CD14-positive monocyte (primary cell): ENCODE data around the gene IFI27L2. TPM values are rescaled to one million over a fixed set of nuclear protein-coding genes. Genes with fewer than 3 reads are reported as not detected.
A peak's percentile ranks its signal among the peaks of the same experiment; 100 is the strongest.

Experiments
- DNase-seq, 3 donors: peaks; one replicate each; pipeline ENCODE4 v3.0.0-alpha.2; 2011 to 2022
- H2AFZ ChIP-seq: 2 replicates; pipeline ENCODE4 v1.6.0; 2012; ENCODE audit warnings: mild to moderate bottlenecking, low read depth, low read length, inconsistent platforms; ENCODE audit not compliant: insufficient read depth, poor library complexity, severe bottlenecking
- H3K27ac ChIP-seq, 2 donors: 1 replicate in 1 of 2; 2 replicates in 1 of 2; pipeline ENCODE4 v1.5.1; 2012 to 2013; ENCODE audit warnings: low read length in 2 of 2, control low read depth in 1 of 2, inconsistent platforms in 1 of 2, low read depth in 1 of 2, mild to moderate bottlenecking in 1 of 2
- H3K27me3 ChIP-seq, 2 donors: one replicate each; pipeline versions ENCODE4 v1.6.0 to v1.6.1; 2011 to 2013; ENCODE audit warnings: low read length in 2 of 2; ENCODE audit not compliant: control insufficient read depth in 2 of 2, insufficient read depth in 2 of 2
- H3K36me3 ChIP-seq, 2 donors: replicated peaks in 1 of 2; 1 replicate in 1 of 2; 2 replicates in 1 of 2; pipeline versions ENCODE4 v1.5.1 to v1.6.1; 2012 to 2013; ENCODE audit warnings: low read length in 2 of 2, control low read depth in 1 of 2, inconsistent platforms in 1 of 2, mild to moderate bottlenecking in 1 of 2; ENCODE audit not compliant: insufficient read depth in 2 of 2, control insufficient read depth in 1 of 2
- H3K4me1 ChIP-seq, 2 donors: 1 replicate in 1 of 2; 2 replicates in 1 of 2; pipeline versions ENCODE4 v1.5.1 to v1.6.1; 2012 to 2013; ENCODE audit warnings: low read length in 2 of 2, control low read depth in 1 of 2, inconsistent platforms in 1 of 2, mild to moderate bottlenecking in 1 of 2, moderate library complexity in 1 of 2; ENCODE audit not compliant: insufficient read depth in 2 of 2, control insufficient read depth in 1 of 2
- H3K4me2 ChIP-seq: replicated peaks from 2 replicates; pipeline ENCODE3; 2012; ENCODE audit warnings: low read length, moderate library complexity, mild to moderate bottlenecking; ENCODE audit not compliant: poor library complexity, severe bottlenecking; ENCODE audit errors: extremely low read depth
- H3K4me3 ChIP-seq, 3 experiments: fragments of 200-600 bp in 1 of 3; sonication (generic) in 1 of 3; replicated peaks in 1 of 3; 1 replicate in 2 of 3; 2 replicates in 1 of 3; pipeline ENCODE4 v1.5.1; 2011 to 2013; ENCODE audit warnings: low read length in 3 of 3, mild to moderate bottlenecking in 3 of 3, control low read depth in 2 of 3, low read depth in 2 of 3, inconsistent platforms in 1 of 3, moderate library complexity in 1 of 3
- H3K79me2 ChIP-seq: 2 replicates; pipeline ENCODE4 v1.6.0; 2012; ENCODE audit warnings: mild to moderate bottlenecking, control low read depth, inconsistent platforms, low read length, moderate library complexity; ENCODE audit not compliant: insufficient read depth
- H3K9ac ChIP-seq: 2 replicates; pipeline ENCODE4 v1.6.0; 2017; ENCODE audit warnings: low read length, mild to moderate bottlenecking; ENCODE audit not compliant: insufficient read depth, poor library complexity, severe bottlenecking
- H3K9me3 ChIP-seq, 2 donors: replicated peaks in 1 of 2; 1 replicate in 1 of 2; 2 replicates in 1 of 2; pipeline versions ENCODE4 v1.5.1 to v1.6.1; 2012 to 2013; ENCODE audit warnings: low read length in 2 of 2, control low read depth in 1 of 2; ENCODE audit not compliant: control insufficient read depth in 1 of 2, insufficient read depth in 1 of 2
- H4K20me1 ChIP-seq: 2 replicates; pipeline ENCODE4 v1.6.0; 2012; ENCODE audit warnings: mild to moderate bottlenecking, low read length, control low read depth, moderate library complexity; ENCODE audit not compliant: insufficient read depth
- H3K27ac Mint-ChIP-seq, 7 donors: one replicate each; pipeline ENCODE4 v1.8.0; 2020; ENCODE audit warnings: mild to moderate bottlenecking in 7 of 7, mixed read lengths in 7 of 7, moderate library complexity in 6 of 7, inconsistent platforms in 2 of 7
- H3K27me3 Mint-ChIP-seq, 3 donors: one replicate each; pipeline ENCODE4 v1.8.0; 2021 to 2022; ENCODE audit warnings: low read depth in 3 of 3, mild to moderate bottlenecking in 3 of 3, mixed read lengths in 3 of 3, moderate library complexity in 3 of 3, inconsistent platforms in 1 of 3
- H3K36me3 Mint-ChIP-seq, 2 donors: one replicate each; pipeline ENCODE4 v1.8.0; 2020; ENCODE audit warnings: mixed read lengths in 2 of 2, inconsistent platforms in 1 of 2, mild to moderate bottlenecking in 1 of 2
- H3K4me1 Mint-ChIP-seq: one replicate; pipeline ENCODE4 v1.8.0; 2020; ENCODE audit warnings: mild to moderate bottlenecking, mixed read lengths
- H3K4me3 Mint-ChIP-seq, 2 donors: one replicate each; pipeline ENCODE4 v1.8.0; 2020; ENCODE audit warnings: mild to moderate bottlenecking in 2 of 2, mixed read lengths in 2 of 2, moderate library complexity in 1 of 2
- H3K9me3 Mint-ChIP-seq, 7 donors: one replicate each; pipeline ENCODE4 v1.8.0; 2020 to 2022; ENCODE audit warnings: mixed read lengths in 7 of 7, mild to moderate bottlenecking in 6 of 7, moderate library complexity in 6 of 7, inconsistent platforms in 2 of 7
- CTCF ChIP-seq: fragments of 200-600 bp; IDR thresholded peaks from one replicate; pipeline ENCODE4 v1.8.0; 2022; ENCODE audit warnings: antibody characterized with exemption, mild to moderate bottlenecking
- WGBS: methylation state at CpG from one replicate; pipeline ENCODE4 v1.1.5; 2013; ENCODE audit warnings: missing lambda C conversion rate; ENCODE audit not compliant: insufficient coverage; 5-methylcytosine and 5-hydroxymethylcytosine counted together
- intact Hi-C, 2 donors: fragments of 100-400 bp; cut with micrococcal nuclease; formaldehyde crosslinking; loops; one replicate each; pipeline versions ENCODE4 v1.15.0 to v1.15.1; 2023
- polyA plus RNA-seq, 3 donors: library from polyadenylated mRNA; depleted of rRNA in 1 of 3; unstranded in 2 of 3; stranded (reverse) in 1 of 3; fragments of 300-500 nt in 2 of 3; fragments of >200 nt in 1 of 3; fragmentation: Illumina TruSeq in 2 of 3; gene quantifications; 1 replicate in 2 of 3; 2 replicates in 1 of 3; pipeline ENCODE4 v1.2.3, GENCODE V29; 2012 to 2021

The IFI27L2 gene
- polyA plus RNA-seq, 3 donors, result 55.4 to 156 (median 96.1) TPM

GRCh38 chr14:94172545-94172944, 43.1 kb upstream of the IFI27L2 start:
- no CpG with 5 or more reads among the region's 5 CpGs for WGBS
- Histone ChIP-seq H3K4me3 (no peak overlapping the region), H4K20me1 (no peaks in the 10 kb centered on the region), H3K79me2 (no peaks in the 10 kb centered on the region), H3K36me3 (no peaks in the 10 kb centered on the region), H3K4me1 (peaks cover 14 to 18% of the 10 kb centered on the region in 2 donors), H3K4me2 (no peak overlapping the region), H3K9me3 (peaks cover 0 to 3% of the 10 kb centered on the region in 2 donors), H3K27me3 (peaks cover 43 to 52% of the 10 kb centered on the region in 2 donors), H3K9ac (no peak overlapping the region), H3K27ac (no peak overlapping the region), H2AFZ (no peak overlapping the region)
- H3K27ac Mint-ChIP-seq, result no peak overlapping the region
- peaks cover 21% of the 10 kb centered on the region for H3K4me1 Mint-ChIP-seq
- intact Hi-C loops, result loop anchor here (5.0 to 10.0 kb wide), 3 partner anchors 40 to 238 kb away; no protein-coding TSS in a partner anchor
- peaks cover 0 to 5% of the 10 kb centered on the region in 2 donors for H3K36me3 Mint-ChIP-seq
- H3K9me3 Mint-ChIP-seq, result peaks cover 0 to 12% (median 4%) of the 10 kb centered on the region in 7 donors
- peaks cover 48 to 60% (median 59%) of the 10 kb centered on the region in 3 donors for H3K27me3 Mint-ChIP-seq
- TF ChIP-seq CTCF, result no peak
- peak overlapping the region in 1 of 2 donors; percentile 46 for H3K4me3 Mint-ChIP-seq
- DNase-seq, result no peak

- no peak overlapping the region for H3K9ac ChIP-seq
- no peaks in the 10 kb centered on the region for H3K79me2 ChIP-seq
- no peaks in the 10 kb centered on the region for H3K36me3 ChIP-seq
- no peaks in the 10 kb centered on the region for H4K20me1 ChIP-seq
- DNase-seq, result no peak
- no peak overlapping the region for H2AFZ ChIP-seq
- peaks cover 29 to 39% of the 10 kb centered on the region in 2 donors for H3K27me3 ChIP-seq
- intact Hi-C loops, result loop anchor here (5.0 to 10.0 kb wide), 3 partner anchors 39 to 236 kb away; no protein-coding TSS in a partner anchor
- H3K4me1 ChIP-seq, result peaks cover 14 to 18% of the 10 kb centered on the region in 2 donors
- peaks cover 0 to 11% (median 4%) of the 10 kb centered on the region in 7 donors for H3K9me3 Mint-ChIP-seq
- no peak overlapping the region for H3K27ac Mint-ChIP-seq
- 75% methylated on average over 2 of the region's 3 CpGs for WGBS
- no peak overlapping the region for H3K27ac ChIP-seq
- H3K4me1 Mint-ChIP-seq, result peaks cover 21% of the 10 kb centered on the region
- no peak overlapping the region for H3K4me3 Mint-ChIP-seq
- no peak overlapping the region for H3K4me3 ChIP-seq
- H3K9me3 ChIP-seq, result peaks cover 0 to 3% of the 10 kb centered on the region in 2 donors
- no peak overlapping the region for H3K4me2 ChIP-seq
- peaks cover 39 to 47% (median 46%) of the 10 kb centered on the region in 3 donors for H3K27me3 Mint-ChIP-seq
- H3K36me3 Mint-ChIP-seq, result peaks cover 0 to 5% of the 10 kb centered on the region in 2 donors
- TF ChIP-seq CTCF, result no peak
Measured at GRCh38 chr14:94171208-94171607, 41.8 kb upstream of the IFI27L2 start.
